Fibroblast of villous mesenchyme (primary cell): ENCODE measurements around the gene TRIM31. TPM values are rescaled to one million over a fixed set of nuclear protein-coding genes. Genes with fewer than 3 reads are reported as not detected.
"Not testable (repeated sequence)": the region's sequence is repeated elsewhere in the genome, so short reads cannot be mapped to it uniquely, and the experiment has no call there.

Source experiments
- DNase-seq: peaks from one replicate; pipeline ENCODE4 v3.0.0-alpha.2; 2010; ENCODE audit warnings: low read depth
- H3K4me3 ChIP-seq: 2 replicates; pipeline ENCODE4 v1.5.1; 2011; ENCODE audit warnings: low read depth, mild to moderate bottlenecking, low read length
- CTCF ChIP-seq: IDR thresholded peaks from 2 replicates; pipeline ENCODE4 v1.5.1; 2012; ENCODE audit warnings: low read depth, mild to moderate bottlenecking, low read length; ENCODE audit not compliant: insufficient read depth
- total RNA-seq: library from RNA; depleted of rRNA; stranded (reverse); fragments of >200 nt; gene quantifications from 2 replicates; pipeline ENCODE4 v1.2.3, GENCODE V29; 2012

Gene TRIM31
- total RNA-seq, 1 donor = not detected

- no peak for TF ChIP-seq CTCF
- H3K4me3 ChIP-seq = no peak overlapping the region
- DNase-seq = peak; percentile 18
Measured at GRCh38 chr6:30129265-30130178, 16.6 kb upstream of the TRIM31 start.

- no peak for TF ChIP-seq CTCF
- DNase-seq = no peak
- H3K4me3 ChIP-seq = no peak overlapping the region
Measured at GRCh38 chr6:30127238-30128093, 14.6 kb upstream of the TRIM31 start.

GRCh38 chr6:30122515-30122914, 9.6 kb upstream of the TRIM31 start:
- H3K4me3 ChIP-seq = no peak overlapping the region
- peak; percentile 21 for DNase-seq
- no peak for TF ChIP-seq CTCF

GRCh38 chr6:30121446-30122366, 8.8 kb upstream of the TRIM31 start:
- no peak for TF ChIP-seq CTCF
- no peak overlapping the region for H3K4me3 ChIP-seq
- DNase-seq = no peak

- not testable (repeated sequence) for H3K4me3 ChIP-seq, DNase-seq
Measured at GRCh38 chr6:30118691-30119090, 5.8 kb upstream of the TRIM31 start.

GRCh38 chr6:30116724-30117123, 3.8 kb upstream of the TRIM31 start:
- no peak for DNase-seq
- no peak overlapping the region for H3K4me3 ChIP-seq
- TF ChIP-seq CTCF = no peak
